Loucy (cell line): ENCODE results near the gene TMEM89.
A peak's percentile ranks its signal among the peaks of the same experiment; 100 is the strongest.

Experiments
- H2AFZ ChIP-seq: fragments of 200-600 bp; sonication (generic); 2 replicates; pipeline ENCODE4 v1.6.0; 2016; ENCODE audit warnings: antibody characterized with exemption, mild to moderate bottlenecking, low read length, moderate library complexity
- H3F3A ChIP-seq: fragments of 200-600 bp; 2 replicates; pipeline ENCODE4 v1.6.0; 2016; ENCODE audit warnings: antibody characterized with exemption, low read depth, mild to moderate bottlenecking
- H3K27me3 ChIP-seq: fragments of 200-600 bp; sonication (generic); 2 replicates; pipeline ENCODE4 v1.6.1; 2014; ENCODE audit warnings: low read length, mild to moderate bottlenecking; ENCODE audit not compliant: insufficient read depth, poor library complexity, severe bottlenecking
- H3K36me3 ChIP-seq: fragments of 200-600 bp; sonication (generic); 2 replicates; pipeline ENCODE4 v1.6.1; 2016; ENCODE audit warnings: low read length; ENCODE audit not compliant: insufficient read depth
- H3K4me1 ChIP-seq: fragments of 200-600 bp; sonication (generic); 2 replicates; pipeline ENCODE4 v1.5.1; 2014; ENCODE audit warnings: low read length, mild to moderate bottlenecking; ENCODE audit not compliant: insufficient read depth, poor library complexity, severe bottlenecking
- H3K4me2 ChIP-seq: fragments of 200-600 bp; sonication (generic); 2 replicates; pipeline ENCODE4 v1.6.0; 2014; ENCODE audit warnings: antibody characterized with exemption, low read length, low read depth, mild to moderate bottlenecking; ENCODE audit not compliant: poor library complexity, severe bottlenecking
- H3K4me3 ChIP-seq: fragments of 200-600 bp; sonication (generic); 2 replicates; pipeline ENCODE4 v1.5.1; 2014; ENCODE audit warnings: low read length, mild to moderate bottlenecking, mixed read lengths; ENCODE audit not compliant: poor library complexity, severe bottlenecking
- H3K79me2 ChIP-seq: fragments of 200-600 bp; sonication (generic); 2 replicates; pipeline ENCODE4 v1.6.1; 2014; ENCODE audit warnings: low read length; ENCODE audit not compliant: insufficient read depth
- H3K9ac ChIP-seq: fragments of 200-600 bp; sonication (generic); 2 replicates; pipeline ENCODE4 v1.6.0; 2014; ENCODE audit warnings: mild to moderate bottlenecking, low read depth, low read length, moderate library complexity; ENCODE audit not compliant: poor library complexity, severe bottlenecking
- H3K9me2 ChIP-seq: fragments of 200-600 bp; sonication (generic); replicated peaks from 2 replicates; pipeline ENCODE4 v1.6.1; 2016; ENCODE audit warnings: low read depth, low read length, mixed read lengths
- H3K9me3 ChIP-seq: fragments of 200-600 bp; sonication (generic); 2 replicates; pipeline ENCODE4 v1.6.1; 2014; ENCODE audit warnings: mild to moderate bottlenecking, antibody characterized with exemption, low read length, low read depth; ENCODE audit not compliant: insufficient read depth
- H4K20me1 ChIP-seq: fragments of 200-600 bp; sonication (generic); 2 replicates; pipeline ENCODE4 v1.6.0; 2014; ENCODE audit warnings: antibody characterized with exemption, low read length, mild to moderate bottlenecking; ENCODE audit not compliant: insufficient read depth, poor library complexity, severe bottlenecking
- EZH2phosphoT487 ChIP-seq: fragments of 200-600 bp; IDR thresholded peaks from 2 replicates; pipeline ENCODE4 v1.6.1; 2018; ENCODE audit warnings: antibody characterized with exemption, mild to moderate bottlenecking, moderate library complexity, borderline replicate concordance
- TF ChIP-seq, protein P1 (sequence below): fragments of 200-600 bp; sonication (generic); conservative IDR thresholded peaks from 2 replicates; pipeline ENCODE4 v1.5.1; 2014; ENCODE audit warnings: mild to moderate bottlenecking, antibody characterized with exemption, low read length

TMEM89 gene

DNA sequence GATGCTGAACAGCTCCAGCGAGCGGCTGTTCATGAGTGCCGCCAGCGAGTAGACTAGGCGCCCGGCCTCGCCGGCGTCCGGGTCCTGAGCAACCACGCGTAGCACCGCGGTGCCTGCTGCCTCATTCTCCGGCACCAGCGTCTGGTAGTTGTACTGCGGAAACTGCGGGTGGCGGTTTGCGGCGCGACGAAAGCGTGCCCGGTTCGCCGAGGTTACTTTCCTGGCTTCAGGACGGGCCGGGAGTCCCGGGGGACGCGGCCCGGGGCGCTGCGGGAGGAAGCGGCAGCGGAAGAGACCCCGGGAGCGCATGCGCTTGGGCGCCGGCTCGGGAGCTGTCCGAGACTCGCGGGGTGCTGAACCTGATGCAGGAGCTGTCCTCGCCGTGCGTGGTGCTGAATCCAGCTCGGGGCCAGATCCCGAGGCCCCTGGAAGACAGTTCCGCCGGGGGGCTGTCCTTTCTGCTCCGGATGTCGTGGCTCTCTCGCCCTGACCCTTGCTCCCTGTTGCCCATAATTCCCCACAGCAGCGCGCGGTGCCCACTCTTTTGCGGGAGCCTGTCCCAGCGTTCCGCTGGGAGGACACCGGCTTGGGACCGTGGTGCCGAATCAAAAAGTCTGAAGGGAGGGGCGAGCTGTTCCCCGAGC lies 40.1 kb upstream of the TMEM89 start:
- Histone ChIP-seq H3K4me2 (peak overlapping the region; percentile 72), H3K4me3 (peak overlapping the region; percentile 63), H3K9ac (no peak overlapping the region), H3K79me2 (no peaks in the 10 kb centered on the region), H3K36me3 (no peaks in the 10 kb centered on the region), H3K9me3 (no peaks in the 10 kb centered on the region), H3K4me1 (no peaks in the 10 kb centered on the region), H3K27me3 (no peaks in the 10 kb centered on the region), H4K20me1 (no peaks in the 10 kb centered on the region), H3F3A (no peaks in the 10 kb centered on the region), H3K9me2 (no peaks in the 10 kb centered on the region), H2AFZ (no peak overlapping the region; the same call in 1 of the 2 replicates)
- TF ChIP-seq, protein P1, sequence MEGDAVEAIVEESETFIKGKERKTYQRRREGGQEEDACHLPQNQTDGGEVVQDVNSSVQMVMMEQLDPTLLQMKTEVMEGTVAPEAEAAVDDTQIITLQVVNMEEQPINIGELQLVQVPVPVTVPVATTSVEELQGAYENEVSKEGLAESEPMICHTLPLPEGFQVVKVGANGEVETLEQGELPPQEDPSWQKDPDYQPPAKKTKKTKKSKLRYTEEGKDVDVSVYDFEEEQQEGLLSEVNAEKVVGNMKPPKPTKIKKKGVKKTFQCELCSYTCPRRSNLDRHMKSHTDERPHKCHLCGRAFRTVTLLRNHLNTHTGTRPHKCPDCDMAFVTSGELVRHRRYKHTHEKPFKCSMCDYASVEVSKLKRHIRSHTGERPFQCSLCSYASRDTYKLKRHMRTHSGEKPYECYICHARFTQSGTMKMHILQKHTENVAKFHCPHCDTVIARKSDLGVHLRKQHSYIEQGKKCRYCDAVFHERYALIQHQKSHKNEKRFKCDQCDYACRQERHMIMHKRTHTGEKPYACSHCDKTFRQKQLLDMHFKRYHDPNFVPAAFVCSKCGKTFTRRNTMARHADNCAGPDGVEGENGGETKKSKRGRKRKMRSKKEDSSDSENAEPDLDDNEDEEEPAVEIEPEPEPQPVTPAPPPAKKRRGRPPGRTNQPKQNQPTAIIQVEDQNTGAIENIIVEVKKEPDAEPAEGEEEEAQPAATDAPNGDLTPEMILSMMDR = no peak
- TF ChIP-seq EZH2phosphoT487 = no peak

DNA sequence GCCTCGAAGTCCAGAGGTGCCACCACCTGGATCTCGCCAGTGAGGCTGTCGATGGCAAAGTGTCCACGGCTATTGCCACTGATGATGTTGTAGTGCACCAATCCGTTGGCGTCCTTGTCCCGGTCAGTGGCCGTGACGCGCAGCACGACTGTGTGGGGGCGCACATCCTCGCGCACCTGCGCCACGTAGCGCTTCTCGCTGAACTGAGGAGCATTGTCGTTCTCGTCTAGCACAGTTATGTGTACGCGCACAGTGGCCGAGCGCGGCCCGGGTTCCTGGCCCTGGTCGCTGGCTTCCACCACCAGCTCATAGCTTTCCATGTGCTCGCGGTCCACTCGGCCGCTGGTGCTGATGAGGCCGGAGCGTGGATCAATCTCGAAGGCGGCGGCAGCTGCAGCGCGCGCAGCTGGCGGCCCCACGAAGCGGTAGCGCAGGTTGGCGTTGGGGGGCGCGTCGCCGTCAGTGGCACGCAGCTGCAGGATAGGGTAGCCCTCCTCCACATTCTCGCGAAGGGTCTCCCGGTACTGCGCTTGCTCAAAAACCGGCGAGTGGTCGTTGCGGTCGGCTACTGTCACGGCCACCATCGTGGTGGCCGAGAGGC lies 39.3 kb upstream of the TMEM89 start:
- no peaks in the 10 kb centered on the region for H4K20me1 ChIP-seq
- no peaks in the 10 kb centered on the region for H3K27me3 ChIP-seq
- H3K9me2 ChIP-seq = no peaks in the 10 kb centered on the region
- no peak overlapping the region for H3K9ac ChIP-seq
- H3K4me2 ChIP-seq = peak overlapping the region; percentile 72
- H3K4me1 ChIP-seq = no peaks in the 10 kb centered on the region
- no peaks in the 10 kb centered on the region for H3F3A ChIP-seq
- H3K4me3 ChIP-seq = peak overlapping the region; percentile 63
- no peak overlapping the region for H2AFZ ChIP-seq
- no peaks in the 10 kb centered on the region for H3K79me2 ChIP-seq
- no peak for TF ChIP-seq EZH2phosphoT487
- TF ChIP-seq, protein P1 = no peak
- no peaks in the 10 kb centered on the region for H3K9me3 ChIP-seq
- H3K36me3 ChIP-seq = no peaks in the 10 kb centered on the region

DNA sequence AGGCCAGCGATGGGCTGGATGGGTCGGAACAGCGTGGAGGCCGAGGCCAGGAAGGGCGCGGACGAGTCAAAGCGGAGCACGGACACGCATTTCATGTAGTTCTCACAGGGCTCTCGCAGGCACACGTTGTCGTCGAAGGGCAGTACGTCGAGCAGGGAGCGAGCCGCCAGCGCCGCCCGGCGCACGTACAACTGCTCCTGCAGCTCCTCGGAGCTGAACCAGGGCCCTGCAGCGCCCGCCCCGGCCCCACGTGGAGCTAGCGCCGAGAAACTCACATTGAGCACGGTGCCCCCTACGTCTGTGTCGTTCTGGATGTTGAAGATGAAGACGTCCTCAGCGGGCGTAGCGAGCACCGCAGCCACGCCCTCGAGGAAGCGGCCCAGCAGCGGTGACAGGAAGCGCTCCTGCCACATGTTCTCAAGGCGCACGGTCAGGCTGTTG lies 35.3 kb upstream of the TMEM89 start:
- Histone ChIP-seq H3K36me3 (no peaks in the 10 kb centered on the region), H3K79me2 (no peaks in the 10 kb centered on the region), H3K9ac (peak overlapping the region; percentile 54), H3K4me1 (no peaks in the 10 kb centered on the region), H3K9me3 (no peaks in the 10 kb centered on the region), H3K4me3 (peak overlapping the region; percentile 71), H4K20me1 (no peaks in the 10 kb centered on the region), H2AFZ (no peak overlapping the region), H3K27me3 (no peaks in the 10 kb centered on the region), H3F3A (no peaks in the 10 kb centered on the region), H3K9me2 (no peaks in the 10 kb centered on the region), H3K4me2 (peak overlapping the region; percentile 57)
- no peak for TF ChIP-seq EZH2phosphoT487
- TF ChIP-seq, protein P1 = no peak
